Measurements from ENCODE around the gene TLCD1. TPM values are rescaled to one million over a fixed set of nuclear protein-coding genes. Genes with fewer than 3 reads are reported as not detected.
A peak's percentile ranks its signal among the peaks of the same experiment; 100 is the strongest.

The TLCD1 gene
- 2.4 TPM for total RNA-seq (ENCODE audit: unreplicated experiment)
- long read RNA-seq = 0 reads

GRCh38 chr17:28726226-28726626 lies at the start of gene TLCD1:
Gene TLCD1, minus strand, starts transcription at chr17:28726233. Its CDS starts 136 bp downstream, at chr17:28726097.
- H3K4me3 Mint-ChIP-seq (ENCODE audit: unreplicated experiment) = peak within 1 kb of the TSS; percentile 93
- TF ChIP-seq CTCF (IDR thresholded peaks at IDR 0.05; ENCODE audit: unreplicated experiment) = no peak
- H3K4me1 Mint-ChIP-seq (ENCODE audit: unreplicated experiment) = peaks cover 24% of the 10 kb centered on the region
- H3K27ac Mint-ChIP-seq (ENCODE audit: unreplicated experiment) = peak within 1 kb of the TSS; percentile 76
- no peak for DNase-seq (ENCODE audit: low spot score)
- H3K9me3 Mint-ChIP-seq (ENCODE audit: unreplicated experiment) = no peaks in the 10 kb centered on the region
- peaks cover 22% of the 10 kb centered on the region for H3K27me3 Mint-ChIP-seq (ENCODE audit: unreplicated experiment)
- peaks cover 31% of the 10 kb centered on the region for H3K36me3 Mint-ChIP-seq (ENCODE audit: low read depth, unreplicated experiment)

- H3K9me3 Mint-ChIP-seq (ENCODE audit: unreplicated experiment) = no peaks in the 10 kb centered on the region
- H3K4me1 Mint-ChIP-seq (ENCODE audit: unreplicated experiment) = peaks cover 26% of the 10 kb centered on the region
- H3K4me3 Mint-ChIP-seq (ENCODE audit: unreplicated experiment) = no peak overlapping the region
- H3K36me3 Mint-ChIP-seq (ENCODE audit: low read depth, unreplicated experiment) = peaks cover 11% of the 10 kb centered on the region
- no peak for DNase-seq (ENCODE audit: low spot score)
- H3K27ac Mint-ChIP-seq (ENCODE audit: unreplicated experiment) = no peak overlapping the region
- H3K27me3 Mint-ChIP-seq (ENCODE audit: unreplicated experiment) = peaks cover 7% of the 10 kb centered on the region
- TF ChIP-seq CTCF (IDR thresholded peaks at IDR 0.05; ENCODE audit: unreplicated experiment) = no peak
These were observed 48.2 kb upstream of the TLCD1 start for GRCh38 chr17:28774206-28774605.

GRCh38 chr17:28773736-28774135 lies 47.7 kb upstream of the TLCD1 start:
- no peak for DNase-seq (ENCODE audit: low spot score)
- no peaks in the 10 kb centered on the region for H3K9me3 Mint-ChIP-seq (ENCODE audit: unreplicated experiment)
- no peak overlapping the region for H3K4me3 Mint-ChIP-seq (ENCODE audit: unreplicated experiment)
- H3K36me3 Mint-ChIP-seq (ENCODE audit: low read depth, unreplicated experiment) = peaks cover 7% of the 10 kb centered on the region
- TF ChIP-seq CTCF (IDR thresholded peaks at IDR 0.05; ENCODE audit: unreplicated experiment) = no peak
- H3K4me1 Mint-ChIP-seq (ENCODE audit: unreplicated experiment) = peaks cover 22% of the 10 kb centered on the region
- peaks cover 7% of the 10 kb centered on the region for H3K27me3 Mint-ChIP-seq (ENCODE audit: unreplicated experiment)
- H3K27ac Mint-ChIP-seq (ENCODE audit: unreplicated experiment) = no peak overlapping the region

GRCh38 chr17:28765038-28765437 lies 39.0 kb upstream of the TLCD1 start:
- H3K27ac Mint-ChIP-seq (ENCODE audit: unreplicated experiment) = peak overlapping the region; percentile 55
- no peak for DNase-seq (ENCODE audit: low spot score)
- H3K4me3 Mint-ChIP-seq (ENCODE audit: unreplicated experiment) = no peak overlapping the region
- peaks cover 27% of the 10 kb centered on the region for H3K36me3 Mint-ChIP-seq (ENCODE audit: low read depth, unreplicated experiment)
- no peaks in the 10 kb centered on the region for H3K9me3 Mint-ChIP-seq (ENCODE audit: unreplicated experiment)
- H3K27me3 Mint-ChIP-seq (ENCODE audit: unreplicated experiment) = peaks cover 5% of the 10 kb centered on the region
- H3K4me1 Mint-ChIP-seq (ENCODE audit: unreplicated experiment) = peaks cover 33% of the 10 kb centered on the region
- TF ChIP-seq CTCF (IDR thresholded peaks at IDR 0.05; ENCODE audit: unreplicated experiment) = no peak

GRCh38 chr17:28763804-28764266 lies 37.8 kb upstream of the TLCD1 start:
- peaks cover 36% of the 10 kb centered on the region for H3K4me1 Mint-ChIP-seq (ENCODE audit: unreplicated experiment)
- TF ChIP-seq CTCF (IDR thresholded peaks at IDR 0.05; ENCODE audit: unreplicated experiment) = peak; percentile 97
- H3K27ac Mint-ChIP-seq (ENCODE audit: unreplicated experiment) = no peak overlapping the region
- DNase-seq (ENCODE audit: low spot score) = peak; percentile 70
- peaks cover 11% of the 10 kb centered on the region for H3K27me3 Mint-ChIP-seq (ENCODE audit: unreplicated experiment)
- H3K36me3 Mint-ChIP-seq (ENCODE audit: low read depth, unreplicated experiment) = peaks cover 32% of the 10 kb centered on the region
- H3K4me3 Mint-ChIP-seq (ENCODE audit: unreplicated experiment) = peak overlapping the region; percentile 31
- H3K9me3 Mint-ChIP-seq (ENCODE audit: unreplicated experiment) = no peaks in the 10 kb centered on the region

All from endothelial cell (in vitro differentiated cells).